Upper lobe of right lung (tissue), 1 donor: ENCODE measurements around the gene CDKN2AIP. TPM values are rescaled to one million over a fixed set of nuclear protein-coding genes. Genes with fewer than 3 reads are reported as not detected.

Experiments used
- ATAC-seq: fragments of 200-7000 bp; cut with Tn5 transposase; one replicate; pipeline ENCODE4 v1.9.1; 2020; ENCODE audit warnings: mild to moderate bottlenecking, moderate library complexity
- DNase-seq: peaks from one replicate; pipeline ENCODE4 v3.0.0-alpha.2; 2020
- H3K27ac ChIP-seq: fragments of 200-600 bp; one replicate; pipeline ENCODE4 v1.8.0; 2022
- H3K27me3 ChIP-seq: fragments of 200-600 bp; one replicate; pipeline ENCODE4 v1.8.0; 2022; ENCODE audit warnings: mild to moderate bottlenecking
- H3K36me3 ChIP-seq: fragments of 200-600 bp; one replicate; pipeline ENCODE4 v1.8.0; 2022
- H3K4me1 ChIP-seq: fragments of 200-600 bp; one replicate; pipeline ENCODE4 v1.8.0; 2022
- H3K4me3 ChIP-seq: fragments of 200-600 bp; one replicate; pipeline ENCODE4 v1.8.0; 2022; ENCODE audit warnings: mild to moderate bottlenecking
- H3K9me3 ChIP-seq: fragments of 200-600 bp; one replicate; pipeline ENCODE4 v1.8.0; 2022
- CTCF ChIP-seq: fragments of 200-600 bp; IDR thresholded peaks from one replicate; pipeline ENCODE4 v1.8.0; 2022; ENCODE audit warnings: antibody characterized with exemption
- intact Hi-C: fragments of 100-400 bp; cut with DNase I; formaldehyde crosslinking; loops from one replicate; pipeline ENCODE4 v1.11.0; 2022
- total RNA-seq: library from RNA; stranded (reverse); fragmentation: NEBNext Ultra II Directional; extraction: Animal tissue kit (Norgen Biotek cat#: 25700); gene quantifications from one replicate; pipeline ENCODE4 v1.2.1, GENCODE V29; 2021
- donor health status: DM: no; HTN: yes; CAD: no; lungs with severe emphysema.

Gene CDKN2AIP
- total RNA-seq, 1 donor from 2014 or later: 16.7 TPM

GRCh38 chr4:183434264-183434663, 10.2 kb upstream of the CDKN2AIP start:
- no peaks in the 10 kb centered on the region for H3K36me3 ChIP-seq
- no peak overlapping the region for H3K4me3 ChIP-seq
- ATAC-seq (no peak), DNase-seq (no peak)
- no peak for TF ChIP-seq CTCF
- no peaks in the 10 kb centered on the region for H3K9me3 ChIP-seq
- no peak overlapping the region for H3K27ac ChIP-seq
- H3K4me1 ChIP-seq: peaks cover 5% of the 10 kb centered on the region
- no peaks in the 10 kb centered on the region for H3K27me3 ChIP-seq
- intact Hi-C loops: no loop called here

GRCh38 chr4:183434666-183435190, 9.7 kb upstream of the CDKN2AIP start:
- TF ChIP-seq CTCF: no peak
- intact Hi-C loops: no loop called here
- Histone ChIP-seq H3K27ac (no peak overlapping the region), H3K36me3 (no peaks in the 10 kb centered on the region), H3K4me3 (no peak overlapping the region), H3K4me1 (peaks cover 5% of the 10 kb centered on the region), H3K27me3 (no peaks in the 10 kb centered on the region), H3K9me3 (no peaks in the 10 kb centered on the region)
- no peak for ATAC-seq
- DNase-seq: no peak

GRCh38 chr4:183435803-183436202, 8.6 kb upstream of the CDKN2AIP start:
- H3K36me3 ChIP-seq: no peaks in the 10 kb centered on the region
- no peaks in the 10 kb centered on the region for H3K9me3 ChIP-seq
- TF ChIP-seq CTCF: no peak
- no peak overlapping the region for H3K4me3 ChIP-seq
- ATAC-seq (no peak), DNase-seq (no peak)
- no peaks in the 10 kb centered on the region for H3K27me3 ChIP-seq
- intact Hi-C loops: no loop called here
- no peak overlapping the region for H3K27ac ChIP-seq
- H3K4me1 ChIP-seq: peaks cover 2% of the 10 kb centered on the region

DNA sequence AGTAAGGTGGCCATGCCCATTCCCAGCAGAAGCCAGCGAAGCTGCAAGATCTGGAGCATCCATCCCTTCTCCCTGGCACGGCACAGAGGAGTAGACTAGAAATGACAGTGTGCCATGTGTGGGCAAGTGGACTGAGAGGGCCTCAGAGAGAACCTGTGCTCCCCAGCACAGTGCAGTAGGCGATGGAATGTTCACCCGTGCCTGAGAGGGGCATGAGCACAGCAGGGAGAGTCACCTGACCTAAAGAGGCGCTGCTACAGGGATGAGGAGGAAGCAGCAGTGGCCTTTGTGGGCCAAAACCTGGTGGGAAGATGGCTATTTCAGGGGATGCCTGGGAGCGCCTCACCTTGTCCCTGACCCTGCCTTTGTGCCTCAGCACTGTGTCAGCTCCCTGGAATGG, 8.0 kb upstream of the CDKN2AIP start:
- TF ChIP-seq CTCF: no peak
- DNase-seq (no peak), ATAC-seq (peak; percentile 54)
- Histone ChIP-seq H3K27ac (no peak overlapping the region), H3K36me3 (no peaks in the 10 kb centered on the region), H3K4me1 (no peaks in the 10 kb centered on the region), H3K27me3 (no peaks in the 10 kb centered on the region), H3K9me3 (no peaks in the 10 kb centered on the region), H3K4me3 (no peak overlapping the region)
- intact Hi-C loops: no loop called here

DNA sequence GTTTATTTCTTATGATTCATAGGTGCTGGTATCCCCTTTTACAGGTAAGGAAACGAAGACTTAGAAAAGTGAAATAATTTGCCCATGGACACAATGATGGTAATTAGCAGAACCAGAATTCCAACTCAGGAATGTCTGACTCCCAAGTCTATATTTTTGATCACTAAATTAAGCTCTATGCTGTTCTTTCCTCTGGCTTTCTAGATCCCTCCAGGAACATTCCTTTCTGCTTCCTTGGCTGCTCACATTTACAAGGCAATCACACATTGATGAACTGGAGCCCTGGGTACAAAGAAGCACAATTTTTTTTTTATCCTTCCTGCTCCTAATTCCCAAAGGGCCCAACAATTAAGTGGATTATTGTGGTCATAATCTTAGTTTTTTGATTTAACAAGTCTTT, 7.0 kb upstream of the CDKN2AIP start:
- no peak for TF ChIP-seq CTCF
- intact Hi-C loops: no loop called here

DNA sequence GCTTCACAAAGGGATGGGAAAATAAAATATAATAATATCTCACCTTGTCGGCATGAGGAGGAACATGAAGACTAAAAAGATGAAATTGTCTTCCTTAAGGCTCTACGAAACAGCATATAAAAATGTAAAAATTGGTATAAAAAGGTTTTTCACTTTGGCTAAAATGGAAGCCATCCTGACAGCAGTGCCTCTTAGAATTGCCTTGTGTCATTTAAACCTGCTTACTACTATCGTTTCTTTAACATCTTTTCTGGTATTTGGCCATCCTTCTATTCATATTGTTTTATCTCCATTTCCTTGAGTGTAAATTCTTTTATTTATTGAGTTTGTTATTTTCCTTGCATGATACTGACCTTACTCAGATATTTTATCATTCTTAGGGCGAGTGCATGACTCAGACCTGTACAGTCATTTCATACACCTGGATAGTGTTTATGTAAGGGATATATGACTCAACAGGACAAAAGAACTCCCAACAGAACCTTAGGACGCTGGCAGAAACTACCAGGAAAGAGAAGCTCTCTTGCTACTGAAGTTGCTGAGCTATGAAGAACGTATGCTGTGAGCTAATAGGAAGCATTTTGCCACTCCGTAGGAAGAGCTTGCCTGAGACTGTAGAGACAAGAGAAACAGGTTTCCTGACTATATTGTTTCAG, 5.8 kb upstream of the CDKN2AIP start:
- DNase-seq (no peak), ATAC-seq (peak; percentile 80)
- no peaks in the 10 kb centered on the region for H3K27me3 ChIP-seq
- no peak for TF ChIP-seq CTCF
- no peaks in the 10 kb centered on the region for H3K36me3 ChIP-seq
- H3K4me1 ChIP-seq: peaks cover 5% of the 10 kb centered on the region
- peak overlapping the region; percentile 31 for H3K27ac ChIP-seq
- H3K9me3 ChIP-seq: no peaks in the 10 kb centered on the region
- intact Hi-C loops: no loop called here
- no peak overlapping the region for H3K4me3 ChIP-seq

More for the DNA sequence above, 7.0 kb upstream of the CDKN2AIP start:
- Histone ChIP-seq H3K4me1 (no peaks in the 10 kb centered on the region), H3K36me3 (no peaks in the 10 kb centered on the region), H3K9me3 (no peaks in the 10 kb centered on the region), H3K27ac (no peak overlapping the region), H3K4me3 (no peak overlapping the region), H3K27me3 (no peaks in the 10 kb centered on the region)
- ATAC-seq: no peak
- no peak for DNase-seq
